ENCODE results near the gene ITGB5.
"Not testable (repeated sequence)": the region's sequence is repeated elsewhere in the genome, so short reads cannot be mapped to it uniquely, and the experiment has no call there.

The ITGB5 gene

DNA sequence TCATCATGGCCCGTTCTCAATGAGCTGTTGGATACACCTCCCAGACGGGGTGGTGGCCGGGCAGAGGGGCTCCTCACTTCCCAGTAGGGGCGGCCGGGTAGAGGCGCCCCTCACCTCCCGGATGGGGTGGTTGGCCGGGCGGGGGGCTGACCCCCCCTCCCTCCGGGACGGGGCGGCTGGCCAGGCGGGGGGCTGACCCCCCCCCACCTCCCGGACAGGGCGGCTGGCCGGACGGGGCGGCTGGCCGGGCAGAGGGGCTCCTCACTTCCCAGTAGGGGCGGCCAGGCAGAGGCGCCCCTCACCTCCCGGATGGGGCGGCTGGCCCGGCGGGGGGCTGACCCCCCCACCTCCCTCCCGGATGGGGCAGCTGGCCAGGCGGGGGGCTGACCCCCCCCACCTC lies 137.3 kb downstream of the ITGB5 start:
- not testable (repeated sequence) for DNase-seq (ENCODE audit: low read depth in 2 of 2)

DNA sequence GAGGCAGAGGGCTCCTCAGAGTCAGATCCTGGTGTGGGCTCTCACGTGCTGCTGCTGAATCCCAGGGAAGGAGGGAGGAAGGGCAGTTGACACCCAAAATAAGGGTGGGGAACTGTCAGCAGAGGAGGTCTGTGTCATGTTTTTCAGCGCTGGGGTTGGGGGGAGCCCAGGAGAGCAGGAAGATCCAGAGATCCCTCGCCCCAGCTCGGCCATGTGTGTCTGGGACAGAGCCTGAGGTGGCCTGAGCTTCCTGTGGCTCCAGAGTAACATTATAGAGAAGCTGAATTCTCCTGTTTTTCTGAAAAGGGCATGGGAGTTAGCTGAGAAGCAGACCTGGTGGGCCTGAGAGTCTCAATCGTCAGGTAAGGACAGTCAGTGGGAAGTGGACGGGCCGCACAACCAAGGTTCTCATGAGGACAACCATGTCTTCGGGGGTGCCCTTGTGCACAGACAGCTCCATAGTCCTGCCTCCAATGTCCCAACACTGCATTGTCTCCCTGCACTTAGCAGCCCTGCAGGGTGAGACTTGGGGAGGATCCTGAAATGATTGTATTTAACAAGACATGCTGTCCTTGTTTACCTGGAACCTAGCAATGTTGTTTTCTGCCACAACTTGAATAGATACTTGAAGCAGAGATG lies 138.5 kb downstream of the ITGB5 start:
- no peak for DNase-seq (ENCODE audit: low read depth in 2 of 2)

- DNase-seq (ENCODE audit: low read depth in 2 of 2): no peak
These were observed 139.8 kb downstream of the ITGB5 start for GRCh38 chr3:124747111-124747981.

GRCh38 chr3:124745756-124746155 lies 141.4 kb downstream of the ITGB5 start:
- no peak for DNase-seq (ENCODE audit: low read depth in 2 of 2)

GRCh38 chr3:124741027-124741426 lies 146.1 kb downstream of the ITGB5 start:
- DNase-seq (ENCODE audit: low read depth in 2 of 2): no peak

DNA sequence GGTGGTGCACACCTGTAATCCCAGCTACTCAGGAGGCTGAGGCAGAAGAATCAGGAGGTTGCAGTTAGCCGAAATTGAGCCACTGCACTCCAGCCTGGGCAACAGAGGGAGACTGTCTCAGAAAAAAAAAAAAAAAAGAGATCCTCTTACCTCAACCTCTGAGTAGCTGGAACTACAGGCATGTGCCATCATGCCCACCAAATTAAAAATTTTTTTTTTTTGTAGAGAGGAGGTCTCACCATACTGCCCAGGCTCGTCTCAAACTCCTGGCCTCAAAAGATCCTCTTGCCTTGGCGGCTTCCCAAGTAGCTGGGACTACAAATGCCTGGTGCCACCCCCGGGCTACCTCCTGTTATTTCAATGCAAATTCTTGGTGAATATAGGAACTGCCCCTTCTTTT lies 155.4 kb downstream of the ITGB5 start:
- DNase-seq (ENCODE audit: low read depth in 2 of 2): no peak

GRCh38 chr3:124730941-124731297 lies 156.2 kb downstream of the ITGB5 start:
- no peak for DNase-seq (ENCODE audit: low read depth in 2 of 2)

DNA sequence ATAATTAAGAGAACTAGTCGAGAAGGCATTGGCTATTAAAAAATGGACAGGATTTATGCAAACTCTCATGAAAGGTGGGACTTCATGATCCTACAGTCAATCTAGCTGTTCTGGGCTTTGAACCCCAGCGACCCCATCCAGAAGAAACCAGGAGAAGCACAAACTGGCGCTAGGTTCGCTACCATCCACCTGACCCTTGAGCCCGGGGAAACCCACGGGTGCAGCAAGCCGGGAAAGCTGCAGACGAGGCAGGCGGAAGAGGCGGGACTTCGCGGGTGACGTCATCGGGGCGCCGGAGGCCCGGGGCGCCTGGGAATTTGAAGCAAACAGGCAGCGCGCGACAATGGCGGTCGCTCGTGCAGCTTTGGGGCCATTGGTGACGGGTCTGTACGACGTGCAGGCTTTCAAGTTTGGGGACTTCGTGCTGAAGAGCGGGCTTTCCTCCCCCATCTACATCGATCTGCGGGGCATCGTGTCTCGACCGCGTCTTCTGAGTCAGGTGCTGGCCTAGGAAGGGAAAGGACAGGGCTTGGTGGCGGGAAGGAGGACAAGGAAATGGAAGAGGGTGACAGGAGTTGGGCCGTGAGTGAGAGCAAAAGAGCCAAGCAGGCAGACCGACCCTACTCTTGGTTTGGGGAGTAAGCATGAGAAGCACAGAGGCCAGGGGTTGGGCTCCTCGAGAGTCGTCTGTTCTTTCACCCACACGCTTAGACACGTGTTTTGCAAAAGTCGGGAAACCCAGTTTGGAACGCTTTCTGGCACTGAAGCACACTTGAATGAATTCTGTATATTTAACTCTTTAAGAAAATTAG lies 156.8 kb downstream of the ITGB5 start, which contains the start of gene UMPS:
UMPS (plus strand) TSS at position 324 of the 812 bp plus-strand sequence; CDS start at position 344, 20 bp downstream.
- DNase-seq (ENCODE audit: low read depth in 2 of 2): peak in 1 of 2 experiments; percentile 31

GRCh38 chr3:124722589-124722988 lies 164.6 kb downstream of the ITGB5 start:
- no peak for DNase-seq (ENCODE audit: low read depth in 2 of 2)

GRCh38 chr3:124714223-124714853 lies 172.8 kb downstream of the ITGB5 start:
- DNase-seq (ENCODE audit: low read depth in 2 of 2): no peak
